GM21515 (cell line): Measurements from ENCODE around the gene CLASP1.

ENCODE experiments used
- ATAC-seq: cut with Tn5 transposase; IDR thresholded peaks from one replicate; pipeline ENCODE4 v1.9.1; 2021; ENCODE audit not compliant: unreplicated experiment

Gene CLASP1

GRCh38 chr2:121506621-121507020, 142.6 kb downstream of the CLASP1 start:
- no peak for ATAC-seq

- ATAC-seq = no peak
Measured at GRCh38 chr2:121505986-121506586, 143.2 kb downstream of the CLASP1 start.

GRCh38 chr2:121505005-121505404, 144.3 kb downstream of the CLASP1 start:
- ATAC-seq = no peak

- ATAC-seq = no peak
Measured at GRCh38 chr2:121504316-121504715, 144.9 kb downstream of the CLASP1 start.

DNA sequence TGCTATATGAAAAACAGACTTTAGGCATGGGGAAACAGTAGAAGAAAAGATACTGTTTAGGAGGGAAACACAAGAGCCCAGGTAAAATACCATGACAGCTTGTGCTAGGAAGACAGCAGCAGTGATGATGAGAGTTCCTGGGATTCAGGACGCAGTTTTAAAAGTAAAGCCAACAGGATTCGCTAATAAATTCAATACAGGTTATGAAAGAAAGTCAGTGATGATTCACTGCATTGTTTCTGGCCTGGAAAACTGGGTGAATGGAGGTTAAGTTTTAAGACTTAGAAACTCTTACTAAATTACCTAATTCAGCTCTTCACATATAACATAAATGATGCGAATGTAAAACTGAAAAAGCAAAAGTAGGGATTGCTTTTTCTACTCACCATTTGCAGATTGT, 146.5 kb downstream of the CLASP1 start:
- no peak for ATAC-seq

- no peak for ATAC-seq
Measured at GRCh38 chr2:121502246-121502645, 147.0 kb downstream of the CLASP1 start.

DNA sequence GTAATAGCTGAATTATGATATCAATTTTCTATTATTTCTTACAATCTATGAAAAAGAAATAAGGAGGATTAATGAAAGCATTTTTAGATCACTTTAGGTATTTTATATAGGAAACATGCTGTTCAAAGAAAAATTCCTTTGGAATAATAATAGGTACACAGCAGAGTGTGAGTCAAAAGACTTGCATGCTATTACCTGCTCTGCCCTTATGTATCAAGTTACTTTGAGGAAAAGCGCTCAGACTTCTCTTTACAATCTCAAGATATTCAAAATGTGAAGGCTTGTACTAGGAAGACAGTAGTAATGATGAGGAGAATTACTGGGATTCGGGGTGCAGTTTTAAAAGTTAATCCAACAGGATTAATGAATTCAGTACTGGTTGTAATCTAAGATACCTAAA, 147.7 kb downstream of the CLASP1 start:
- ATAC-seq = no peak

- no peak for ATAC-seq
Measured at GRCh38 chr2:121501031-121501430, 148.2 kb downstream of the CLASP1 start.

DNA sequence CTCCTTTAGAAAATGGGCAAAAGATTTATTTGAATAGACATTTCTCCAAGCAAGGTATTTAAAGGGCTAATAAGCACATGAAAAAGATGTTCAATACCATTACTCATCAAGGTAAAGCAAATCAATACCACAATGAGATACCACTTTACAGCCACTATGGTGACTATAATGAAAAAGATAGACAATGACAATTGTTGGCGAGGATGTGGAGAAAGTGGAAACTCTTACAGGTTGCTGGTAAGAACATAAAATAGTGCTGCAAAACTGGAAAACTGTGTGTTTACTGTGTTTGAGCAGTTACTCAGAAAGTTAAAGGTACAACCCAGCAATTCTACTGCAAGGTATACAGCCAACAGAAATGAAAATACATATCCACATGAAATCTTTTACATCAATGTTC, 150.5 kb downstream of the CLASP1 start:
- no peak for ATAC-seq

DNA sequence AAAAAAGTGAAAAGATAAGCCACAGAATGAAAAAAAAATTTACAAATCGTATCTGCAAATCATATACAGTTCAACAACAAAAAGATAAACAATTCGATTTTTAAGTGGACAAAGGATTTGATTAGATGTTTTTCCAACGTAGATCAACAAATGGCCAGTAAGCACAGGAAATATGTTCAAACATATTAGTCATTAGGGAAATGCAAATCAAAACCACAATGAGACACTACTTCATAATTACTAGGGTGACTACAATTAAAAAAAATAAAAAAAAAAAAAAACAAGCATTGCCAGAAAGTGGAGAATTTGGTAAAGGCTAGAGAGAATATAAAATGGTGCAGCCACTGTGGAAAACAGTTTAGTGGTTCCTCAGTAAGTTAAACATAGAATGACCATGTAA, 156.9 kb downstream of the CLASP1 start:
- ATAC-seq = no peak

- no peak for ATAC-seq
Measured at GRCh38 chr2:121491518-121491917, 157.7 kb downstream of the CLASP1 start.

- no peak for ATAC-seq
Measured at GRCh38 chr2:121490584-121491133, 158.6 kb downstream of the CLASP1 start.

- ATAC-seq = no peak
Measured at GRCh38 chr2:121489911-121490583, 159.2 kb downstream of the CLASP1 start.

GRCh38 chr2:121489284-121489683, 160.0 kb downstream of the CLASP1 start:
- ATAC-seq = no peak

DNA sequence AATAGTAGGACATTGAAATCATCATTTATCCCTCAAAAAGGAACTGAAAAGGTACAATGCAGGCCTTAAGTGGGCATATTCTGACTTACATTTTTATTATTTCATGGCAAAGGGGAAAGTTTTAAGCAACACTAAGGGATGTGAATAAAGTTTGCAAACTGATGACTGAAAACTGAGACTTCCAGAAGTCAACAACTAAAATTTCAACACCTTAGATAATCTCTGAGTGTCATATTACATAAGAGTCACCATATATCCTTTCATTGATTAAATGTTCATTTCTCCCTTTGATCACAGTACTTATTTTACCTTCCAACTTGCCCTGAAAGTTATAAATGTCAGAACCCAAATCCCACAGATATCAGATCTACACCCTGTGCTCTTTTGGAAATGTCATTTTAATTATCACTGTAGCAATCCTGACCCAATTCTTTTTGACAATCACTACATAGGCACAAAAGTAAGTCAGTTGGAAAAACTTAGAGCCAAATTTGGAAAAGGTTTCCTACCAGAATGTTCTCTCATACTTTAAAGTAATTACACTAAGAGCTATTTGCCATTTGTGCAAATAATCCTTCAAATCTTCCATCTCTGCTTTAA, 163.0 kb downstream of the CLASP1 start:
- no peak for ATAC-seq

GRCh38 chr2:121485039-121485438, 164.2 kb downstream of the CLASP1 start:
- ATAC-seq = no peak

DNA sequence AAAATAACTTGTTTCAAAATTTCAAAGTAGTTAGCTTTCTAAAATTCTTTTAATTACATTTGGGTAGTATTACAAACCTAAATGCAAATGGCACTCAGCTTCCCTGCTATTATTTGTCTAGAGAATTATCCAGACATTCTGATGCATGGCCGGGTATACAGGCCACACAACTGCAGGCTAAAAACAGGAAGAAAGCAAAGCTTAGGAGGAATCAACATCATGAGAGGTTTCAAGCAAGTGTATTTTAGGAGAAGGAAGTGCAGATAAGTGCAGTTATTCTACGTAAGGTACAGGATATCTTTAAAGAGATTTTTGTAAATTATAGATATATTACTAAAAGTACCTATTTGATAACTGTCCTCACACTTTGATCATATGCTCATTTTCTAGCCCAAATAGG, 165.4 kb downstream of the CLASP1 start:
- ATAC-seq = no peak

DNA sequence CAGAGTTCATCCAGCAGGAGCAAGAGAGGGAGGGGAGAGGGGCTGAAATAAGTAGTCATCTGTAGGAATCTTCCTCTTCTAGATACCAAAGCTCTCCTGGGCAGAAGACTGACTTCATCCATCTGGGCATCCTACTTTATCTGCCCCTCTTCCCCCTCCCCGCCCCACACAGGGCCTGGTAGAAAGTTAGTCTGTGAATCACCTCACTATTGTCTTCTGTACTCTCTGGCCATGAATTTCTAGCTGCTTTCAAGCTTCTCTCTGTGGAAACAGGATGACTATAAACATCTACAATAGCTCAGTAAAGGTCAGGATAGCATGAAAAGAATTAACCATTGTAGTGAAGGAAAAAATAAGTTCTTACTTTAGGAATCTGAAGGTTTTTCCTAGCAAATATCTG, 166.2 kb downstream of the CLASP1 start:
- ATAC-seq = no peak

DNA sequence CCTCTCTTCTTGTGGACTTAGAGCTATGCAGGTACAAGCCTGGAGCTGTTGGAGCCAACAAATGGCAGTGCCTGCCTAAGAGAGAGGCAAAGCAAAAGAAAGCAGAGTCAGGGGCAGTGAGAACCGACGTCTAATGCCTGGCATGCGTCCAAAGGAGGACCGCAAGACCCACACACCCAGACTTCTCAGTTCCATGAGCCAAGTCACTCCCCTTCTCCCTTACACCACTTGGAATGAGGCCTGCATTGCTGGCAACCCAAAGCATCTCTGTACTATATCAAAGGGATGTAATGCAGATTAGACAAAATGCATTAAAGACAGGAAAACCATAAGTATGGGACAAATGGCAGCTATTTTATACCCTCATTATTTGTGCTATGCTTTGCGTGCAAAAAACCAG, 168.4 kb downstream of the CLASP1 start:
- ATAC-seq = no peak

- no peak for ATAC-seq
Measured at GRCh38 chr2:121479882-121480522, 169.3 kb downstream of the CLASP1 start.

- ATAC-seq = no peak
Measured at GRCh38 chr2:121478996-121479745, 170.1 kb downstream of the CLASP1 start.
